Suppressor macrophage treated with lipopolysaccharide for 1 hour (primary cell): ENCODE measurements around the gene GON7.

Source experiments
- DNase-seq, 3 donors: peaks; one replicate each; pipeline ENCODE4 v3.0.0-alpha.2; 2020 to 2022

GON7 gene

DNA sequence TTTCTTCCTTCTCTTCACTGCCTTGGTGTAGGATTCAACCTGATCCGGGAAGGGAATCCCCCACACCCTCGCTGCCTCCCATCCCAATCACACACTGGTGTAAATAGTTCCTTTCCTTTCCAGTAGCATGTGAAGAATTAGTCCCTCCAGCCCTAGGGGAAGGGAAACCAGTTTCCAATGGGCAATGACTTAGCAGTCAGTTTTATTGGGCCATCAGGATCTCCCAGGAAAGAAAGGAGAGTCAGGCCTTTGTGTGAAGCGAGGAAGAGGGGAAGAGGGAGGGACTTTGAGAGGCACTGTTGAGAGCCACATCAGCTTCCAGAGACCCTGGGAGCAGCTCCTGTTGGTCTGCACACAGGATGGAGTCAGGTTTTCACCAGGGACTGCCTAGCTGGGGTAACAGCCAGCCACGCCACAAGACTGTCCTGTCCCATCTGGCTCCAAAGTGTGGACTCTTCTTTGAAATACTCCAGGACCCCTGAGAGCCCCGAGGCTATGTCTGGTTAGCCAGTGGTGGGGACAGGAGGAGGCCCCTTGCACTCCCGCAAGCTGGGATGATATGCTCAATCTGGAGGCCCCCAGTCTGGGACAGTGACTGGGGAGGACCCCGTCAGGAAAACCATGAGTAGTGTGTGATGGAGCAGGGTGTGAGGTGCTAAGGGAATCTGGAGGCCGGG, 50.0 kb downstream of the GON7 start:
- no peak for DNase-seq

DNA sequence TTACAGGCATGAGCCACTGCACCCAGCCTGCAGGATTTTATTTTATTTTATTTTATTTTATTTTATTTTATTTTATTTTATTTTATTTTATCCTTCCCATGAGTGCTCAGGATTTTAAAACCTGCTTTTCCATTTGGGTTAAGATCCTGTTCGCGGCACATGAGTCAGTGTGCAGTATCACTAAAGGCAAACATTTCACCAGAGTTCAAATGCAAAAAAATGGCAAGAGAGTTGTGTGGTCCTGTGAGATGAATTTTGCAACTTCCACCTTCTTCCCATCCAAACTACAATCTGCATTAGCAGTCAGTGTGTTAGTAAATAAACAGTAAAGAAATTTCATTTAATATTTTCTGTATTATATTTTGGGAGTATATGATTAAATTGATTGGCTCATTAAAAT, 51.2 kb downstream of the GON7 start:
- DNase-seq = no peak

DNA sequence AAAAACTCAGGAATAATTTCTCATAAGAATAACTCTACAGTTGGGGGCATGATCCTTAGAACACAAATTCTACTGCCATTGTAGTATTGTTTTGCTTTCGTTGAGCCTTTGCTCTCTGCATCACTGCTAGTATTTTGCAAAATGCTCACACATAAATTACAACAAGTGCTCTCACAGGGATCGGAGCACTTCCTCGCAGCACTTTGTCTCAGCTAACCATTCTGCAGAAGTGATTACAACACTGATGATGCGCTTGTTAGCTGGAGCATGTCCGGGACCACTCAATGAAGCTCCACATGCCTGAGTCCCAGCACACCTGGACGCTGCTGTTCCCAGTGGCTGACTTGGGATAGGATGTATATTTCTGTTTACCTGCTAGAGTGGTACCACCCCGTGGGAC, 53.7 kb downstream of the GON7 start:
- peak in 2 of 3 donors; percentile 22 to 29 for DNase-seq
